NB4 (cell line): ENCODE results near the gene IFNLR1.

Experiments
- CTCF ChIP-seq: IDR thresholded peaks from one replicate; pipeline ENCODE4 v1.5.1; 2012; ENCODE audit warnings: low read depth, low read length
- MAX ChIP-seq: IDR thresholded peaks from 2 replicates; pipeline ENCODE4 v1.6.1; 2011; ENCODE audit warnings: low read depth, low read length
- POLR2A ChIP-seq: IDR thresholded peaks from 2 replicates; pipeline ENCODE4 v1.6.1; 2011; ENCODE audit warnings: mild to moderate bottlenecking; ENCODE audit not compliant: insufficient read length; ENCODE audit errors: extremely low read depth

GRCh38 chr1:24117132-24117531 is 70.0 kb downstream of the IFNLR1 start:
- TF ChIP-seq CTCF, result no peak
- no peak for TF ChIP-seq POLR2A
- TF ChIP-seq MAX, result no peak
